Loucy (cell line): Measurements from ENCODE around the gene UBE2J1.

Source experiments
- H2AFZ ChIP-seq: fragments of 200-600 bp; sonication (generic); 2 replicates; pipeline ENCODE4 v1.6.0; 2016; ENCODE audit warnings: antibody characterized with exemption, mild to moderate bottlenecking, low read length, moderate library complexity
- H3F3A ChIP-seq: fragments of 200-600 bp; 2 replicates; pipeline ENCODE4 v1.6.0; 2016; ENCODE audit warnings: antibody characterized with exemption, low read depth, mild to moderate bottlenecking
- H3K27me3 ChIP-seq: fragments of 200-600 bp; sonication (generic); 2 replicates; pipeline ENCODE4 v1.6.1; 2014; ENCODE audit warnings: low read length, mild to moderate bottlenecking; ENCODE audit not compliant: insufficient read depth, poor library complexity, severe bottlenecking
- H3K36me3 ChIP-seq: fragments of 200-600 bp; sonication (generic); 2 replicates; pipeline ENCODE4 v1.6.1; 2016; ENCODE audit warnings: low read length; ENCODE audit not compliant: insufficient read depth
- H3K4me1 ChIP-seq: fragments of 200-600 bp; sonication (generic); 2 replicates; pipeline ENCODE4 v1.5.1; 2014; ENCODE audit warnings: low read length, mild to moderate bottlenecking; ENCODE audit not compliant: insufficient read depth, poor library complexity, severe bottlenecking
- H3K4me2 ChIP-seq: fragments of 200-600 bp; sonication (generic); 2 replicates; pipeline ENCODE4 v1.6.0; 2014; ENCODE audit warnings: antibody characterized with exemption, low read length, low read depth, mild to moderate bottlenecking; ENCODE audit not compliant: poor library complexity, severe bottlenecking
- H3K4me3 ChIP-seq: fragments of 200-600 bp; sonication (generic); 2 replicates; pipeline ENCODE4 v1.5.1; 2014; ENCODE audit warnings: low read length, mild to moderate bottlenecking, mixed read lengths; ENCODE audit not compliant: poor library complexity, severe bottlenecking
- H3K79me2 ChIP-seq: fragments of 200-600 bp; sonication (generic); 2 replicates; pipeline ENCODE4 v1.6.1; 2014; ENCODE audit warnings: low read length; ENCODE audit not compliant: insufficient read depth
- H3K9ac ChIP-seq: fragments of 200-600 bp; sonication (generic); 2 replicates; pipeline ENCODE4 v1.6.0; 2014; ENCODE audit warnings: mild to moderate bottlenecking, low read depth, low read length, moderate library complexity; ENCODE audit not compliant: poor library complexity, severe bottlenecking
- H3K9me2 ChIP-seq: fragments of 200-600 bp; sonication (generic); replicated peaks from 2 replicates; pipeline ENCODE4 v1.6.1; 2016; ENCODE audit warnings: low read depth, low read length, mixed read lengths
- H3K9me3 ChIP-seq: fragments of 200-600 bp; sonication (generic); 2 replicates; pipeline ENCODE4 v1.6.1; 2014; ENCODE audit warnings: mild to moderate bottlenecking, antibody characterized with exemption, low read length, low read depth; ENCODE audit not compliant: insufficient read depth
- H4K20me1 ChIP-seq: fragments of 200-600 bp; sonication (generic); 2 replicates; pipeline ENCODE4 v1.6.0; 2014; ENCODE audit warnings: antibody characterized with exemption, low read length, mild to moderate bottlenecking; ENCODE audit not compliant: insufficient read depth, poor library complexity, severe bottlenecking
- EZH2phosphoT487 ChIP-seq: fragments of 200-600 bp; IDR thresholded peaks from 2 replicates; pipeline ENCODE4 v1.6.1; 2018; ENCODE audit warnings: antibody characterized with exemption, mild to moderate bottlenecking, moderate library complexity, borderline replicate concordance
- TF ChIP-seq, protein P1 (sequence below): fragments of 200-600 bp; sonication (generic); conservative IDR thresholded peaks from 2 replicates; pipeline ENCODE4 v1.5.1; 2014; ENCODE audit warnings: mild to moderate bottlenecking, antibody characterized with exemption, low read length

Gene UBE2J1, protein sequence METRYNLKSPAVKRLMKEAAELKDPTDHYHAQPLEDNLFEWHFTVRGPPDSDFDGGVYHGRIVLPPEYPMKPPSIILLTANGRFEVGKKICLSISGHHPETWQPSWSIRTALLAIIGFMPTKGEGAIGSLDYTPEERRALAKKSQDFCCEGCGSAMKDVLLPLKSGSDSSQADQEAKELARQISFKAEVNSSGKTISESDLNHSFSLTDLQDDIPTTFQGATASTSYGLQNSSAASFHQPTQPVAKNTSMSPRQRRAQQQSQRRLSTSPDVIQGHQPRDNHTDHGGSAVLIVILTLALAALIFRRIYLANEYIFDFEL

DNA sequence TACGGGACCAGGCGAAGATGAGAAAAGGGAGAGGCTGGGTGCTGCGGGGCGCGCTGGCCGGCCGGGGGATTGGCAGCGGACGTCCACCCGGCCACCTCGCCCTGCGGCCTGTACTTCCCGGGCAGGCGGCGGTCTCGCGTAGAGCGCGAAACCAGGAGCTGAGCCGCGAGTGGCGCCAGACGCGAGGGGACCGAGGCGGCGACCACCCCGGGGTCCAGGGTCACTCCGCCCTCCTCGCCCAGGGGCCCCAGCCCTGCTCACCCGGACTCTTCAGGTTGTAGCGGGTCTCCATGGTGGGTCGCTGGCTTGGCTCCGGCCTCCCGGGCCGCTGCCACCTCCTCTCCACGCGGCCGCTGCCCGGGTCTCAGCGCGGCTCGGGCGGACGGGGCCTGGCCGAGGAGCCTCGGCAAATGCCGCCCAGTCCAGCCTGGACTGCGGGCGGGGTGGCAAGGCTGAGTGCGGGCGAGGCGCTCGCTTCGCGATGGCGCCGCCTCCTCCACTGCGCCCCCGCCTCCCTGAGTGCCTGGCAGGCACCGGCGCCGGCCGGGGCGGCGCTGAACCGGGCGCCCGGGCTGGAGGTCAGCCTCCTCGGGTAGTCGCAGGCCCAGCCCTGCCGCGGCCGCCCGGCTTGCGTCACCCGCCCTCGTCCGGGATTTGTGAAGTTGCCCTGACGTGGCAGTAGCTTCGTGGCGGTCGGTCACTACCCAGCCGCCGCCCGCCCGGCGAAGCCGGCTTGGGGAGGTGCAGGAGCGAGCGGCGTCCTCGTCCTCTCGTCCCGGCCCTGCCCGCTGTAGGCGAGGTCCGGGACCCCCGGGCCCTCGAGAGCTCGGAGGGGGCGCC, at the start of gene UBE2J1:
UBE2J1 (minus strand) TSS at position 445 of the 840 bp plus-strand sequence; CDS start at position 292, 153 bp downstream.
- no peaks in the 10 kb centered on the region for H3K9me2 ChIP-seq
- H3F3A ChIP-seq: peaks cover 2% of the 10 kb centered on the region; the same call in 1 of the 2 replicates
- peak within 1 kb of the TSS; percentile 93 for H3K4me3 ChIP-seq
- peak within 1 kb of the TSS; percentile 88 for H3K4me2 ChIP-seq
- peak within 1 kb of the TSS; percentile 89 for H2AFZ ChIP-seq
- peaks cover 69% of the 10 kb centered on the region for H3K79me2 ChIP-seq
- H3K4me1 ChIP-seq: peaks cover 60% of the 10 kb centered on the region
- no peaks in the 10 kb centered on the region for H3K27me3 ChIP-seq
- TF ChIP-seq, protein P1, sequence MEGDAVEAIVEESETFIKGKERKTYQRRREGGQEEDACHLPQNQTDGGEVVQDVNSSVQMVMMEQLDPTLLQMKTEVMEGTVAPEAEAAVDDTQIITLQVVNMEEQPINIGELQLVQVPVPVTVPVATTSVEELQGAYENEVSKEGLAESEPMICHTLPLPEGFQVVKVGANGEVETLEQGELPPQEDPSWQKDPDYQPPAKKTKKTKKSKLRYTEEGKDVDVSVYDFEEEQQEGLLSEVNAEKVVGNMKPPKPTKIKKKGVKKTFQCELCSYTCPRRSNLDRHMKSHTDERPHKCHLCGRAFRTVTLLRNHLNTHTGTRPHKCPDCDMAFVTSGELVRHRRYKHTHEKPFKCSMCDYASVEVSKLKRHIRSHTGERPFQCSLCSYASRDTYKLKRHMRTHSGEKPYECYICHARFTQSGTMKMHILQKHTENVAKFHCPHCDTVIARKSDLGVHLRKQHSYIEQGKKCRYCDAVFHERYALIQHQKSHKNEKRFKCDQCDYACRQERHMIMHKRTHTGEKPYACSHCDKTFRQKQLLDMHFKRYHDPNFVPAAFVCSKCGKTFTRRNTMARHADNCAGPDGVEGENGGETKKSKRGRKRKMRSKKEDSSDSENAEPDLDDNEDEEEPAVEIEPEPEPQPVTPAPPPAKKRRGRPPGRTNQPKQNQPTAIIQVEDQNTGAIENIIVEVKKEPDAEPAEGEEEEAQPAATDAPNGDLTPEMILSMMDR: no peak
- TF ChIP-seq EZH2phosphoT487: no peak
- H3K9me3 ChIP-seq: no peaks in the 10 kb centered on the region
- H4K20me1 ChIP-seq: peaks cover 31% of the 10 kb centered on the region
- H3K9ac ChIP-seq: peak within 1 kb of the TSS; percentile 87
- no peaks in the 10 kb centered on the region for H3K36me3 ChIP-seq

DNA sequence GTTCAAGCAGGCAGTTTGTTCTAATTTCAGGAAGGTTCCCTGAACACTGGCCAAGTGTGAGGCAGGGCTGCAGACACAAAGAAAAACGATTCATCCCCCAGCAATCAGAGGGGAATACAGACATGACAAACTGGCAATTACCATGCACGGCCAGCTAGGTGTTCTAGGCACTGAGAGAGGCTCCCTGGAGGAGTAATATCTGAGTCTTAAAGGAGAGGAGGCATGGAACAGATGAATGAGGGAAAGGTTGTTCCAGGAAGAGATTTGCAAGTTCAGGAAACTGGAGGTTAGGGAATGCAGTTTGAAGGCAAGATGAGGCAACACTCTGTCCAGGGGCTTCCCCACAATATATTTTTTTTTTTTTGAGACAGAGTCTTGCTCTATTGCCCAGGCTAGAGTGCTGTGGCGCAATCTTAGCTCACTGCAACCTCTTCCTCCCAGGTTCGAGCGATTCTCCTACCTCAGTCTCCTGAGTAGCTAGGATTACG, 48.4 kb upstream of the UBE2J1 start:
- H3K4me3 ChIP-seq: no peak overlapping the region
- peaks cover 89% of the 10 kb centered on the region for H3K79me2 ChIP-seq
- H4K20me1 ChIP-seq: peaks cover 19% of the 10 kb centered on the region
- peaks cover 21% of the 10 kb centered on the region for H3K4me1 ChIP-seq
- H3K9me3 ChIP-seq: no peaks in the 10 kb centered on the region
- H3K9ac ChIP-seq: no peak overlapping the region
- H3F3A ChIP-seq: no peaks in the 10 kb centered on the region
- H2AFZ ChIP-seq: no peak overlapping the region
- no peak overlapping the region for H3K4me2 ChIP-seq
- no peaks in the 10 kb centered on the region for H3K27me3 ChIP-seq
- H3K36me3 ChIP-seq: no peaks in the 10 kb centered on the region
- TF ChIP-seq EZH2phosphoT487: no peak
- TF ChIP-seq, protein P1: no peak
- H3K9me2 ChIP-seq: no peaks in the 10 kb centered on the region

DNA sequence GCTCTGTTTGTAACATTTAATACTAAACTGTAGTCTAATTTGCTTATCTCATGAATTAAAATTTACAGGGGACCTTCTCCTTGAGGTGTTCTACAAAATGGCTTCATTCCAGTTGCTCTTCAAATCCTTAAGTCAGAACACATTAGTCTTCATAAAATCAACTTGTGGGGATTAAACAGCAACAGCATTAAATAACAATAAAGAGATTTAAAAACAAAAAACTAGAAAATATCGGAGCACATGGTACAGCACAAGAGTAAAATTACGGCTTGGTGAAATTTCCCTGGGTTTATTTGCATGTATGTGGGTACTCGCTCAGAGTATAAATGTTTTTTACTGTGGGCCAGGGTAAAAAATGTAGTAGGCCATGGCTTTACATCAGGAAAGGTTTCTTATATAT, 47.5 kb upstream of the UBE2J1 start:
- H3K79me2 ChIP-seq: peaks cover 89% of the 10 kb centered on the region
- no peak overlapping the region for H3K9ac ChIP-seq
- no peaks in the 10 kb centered on the region for H3K27me3 ChIP-seq
- H3K9me2 ChIP-seq: no peaks in the 10 kb centered on the region
- no peak overlapping the region for H3K4me3 ChIP-seq
- no peaks in the 10 kb centered on the region for H3K36me3 ChIP-seq
- H2AFZ ChIP-seq: no peak overlapping the region
- H3K9me3 ChIP-seq: no peaks in the 10 kb centered on the region
- H4K20me1 ChIP-seq: peaks cover 13% of the 10 kb centered on the region
- H3K4me1 ChIP-seq: peaks cover 15% of the 10 kb centered on the region
- H3F3A ChIP-seq: no peaks in the 10 kb centered on the region
- TF ChIP-seq, protein P1: no peak
- no peak for TF ChIP-seq EZH2phosphoT487
- no peak overlapping the region for H3K4me2 ChIP-seq
